Transverse colon (tissue), 3 donors: ENCODE results near the gene CSH1.

ENCODE experiments used
- CTCF ChIP-seq, 5 experiments: fragments of 200-600 bp in 3 of 5; fragments of 450-650 bp in 2 of 5; sonication (generic) in 3 of 5; IDR thresholded peaks; 1 replicate in 2 of 5; 2 replicates in 3 of 5; pipeline ENCODE4 v1.5.1; 2016 to 2017; ENCODE audit warnings: antibody characterized with exemption in 5 of 5, inconsistent platforms in 3 of 5, mild to moderate bottlenecking in 2 of 5, moderate library complexity in 1 of 5
- POLR2A ChIP-seq: fragments of 450-650 bp; IDR thresholded peaks from one replicate; pipeline ENCODE4 v1.6.1; 2016; ENCODE audit warnings: antibody characterized with exemption, mild to moderate bottlenecking, moderate library complexity

- TF ChIP-seq CTCF (IDR thresholded peaks at IDR 0.05) (no peak), POLR2A (no peak)
Observed at GRCh38 chr17:63928172-63928666, 31.8 kb upstream of the CSH1 start.
